SK-MEL-5 (cell line): ENCODE results near the gene MAN2A1. TPM values are rescaled to one million over a fixed set of nuclear protein-coding genes. Genes with fewer than 3 reads are reported as not detected.

ENCODE experiments used
- DNase-seq: peaks from one replicate; pipeline ENCODE4 v3.0.0-alpha.2; 2016; ENCODE audit warnings: low read depth, low spot score
- in situ Hi-C: cut with HindIII; loops from 2 replicates; pipeline ENCODE4 v1.10.0; 2016; ENCODE audit warnings: low sequenced_read_pairs, high pct_unique_total_duplicates, low pct_unique_long_range_greater_than_20kb
- total RNA-seq: library from RNA; depleted of rRNA; stranded (reverse); fragments of >200 nt; shearing (Covaris generic); gene quantifications from 2 replicates; pipeline ENCODE4 v1.2.3, GENCODE V29; 2014

The MAN2A1 gene
- total RNA-seq, 1 experiment from 2014 or later: 14.7 TPM

DNA sequence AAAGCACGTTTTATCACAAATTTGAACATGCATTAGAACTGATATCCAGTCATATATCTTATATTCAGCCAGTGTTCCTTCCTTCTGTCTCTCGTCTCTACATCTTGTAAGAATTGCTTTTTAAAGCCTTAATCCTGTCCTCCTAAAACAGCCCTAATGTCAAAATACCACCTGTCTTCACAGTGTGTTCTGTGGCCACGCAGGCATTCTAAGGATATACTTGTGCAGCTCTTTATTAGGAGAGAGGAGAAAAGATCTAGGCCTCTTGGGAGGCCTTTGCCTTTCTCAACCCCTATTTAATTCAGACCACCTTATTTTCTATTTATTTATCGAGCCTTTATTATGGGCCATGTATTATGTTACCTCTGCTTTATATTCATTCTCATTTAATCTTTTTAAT, 78.3 kb downstream of the MAN2A1 start:
- DNase-seq: no peak
- in situ Hi-C loops: no loop called here

DNA sequence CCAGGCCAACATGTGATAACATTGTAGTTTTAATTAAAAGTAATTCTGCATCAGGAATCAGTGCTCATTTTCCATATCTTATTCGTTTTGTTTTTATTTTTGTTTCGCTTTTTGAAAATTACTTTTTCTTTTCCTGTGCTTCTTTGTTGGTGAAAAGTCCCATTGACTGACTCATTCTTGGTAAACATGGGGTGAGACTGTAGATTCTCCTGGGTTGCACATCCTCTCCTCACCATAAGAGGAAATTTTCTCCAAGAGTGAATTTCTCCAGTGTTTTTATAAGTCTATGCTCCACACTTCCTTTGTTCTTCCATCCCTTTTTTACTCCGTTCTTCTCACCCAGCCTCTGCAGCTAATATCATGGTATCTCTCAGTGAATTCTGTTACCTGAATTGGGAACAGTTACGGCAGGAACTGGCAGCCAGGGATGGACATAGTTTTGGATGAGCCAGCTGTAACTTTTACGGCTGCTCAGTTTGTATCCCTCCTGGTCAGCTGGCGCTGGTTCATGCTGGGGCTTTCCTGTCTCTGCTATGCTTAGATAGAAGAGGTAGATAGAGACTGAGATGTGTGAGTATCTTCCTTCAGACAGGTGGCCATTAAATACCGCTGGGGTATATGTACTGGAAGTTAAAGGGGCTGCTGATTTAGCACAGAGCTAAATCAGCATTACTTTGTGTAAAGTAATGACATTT, 80.0 kb downstream of the MAN2A1 start:
- no peak for DNase-seq
- in situ Hi-C loops: no loop called here

DNA sequence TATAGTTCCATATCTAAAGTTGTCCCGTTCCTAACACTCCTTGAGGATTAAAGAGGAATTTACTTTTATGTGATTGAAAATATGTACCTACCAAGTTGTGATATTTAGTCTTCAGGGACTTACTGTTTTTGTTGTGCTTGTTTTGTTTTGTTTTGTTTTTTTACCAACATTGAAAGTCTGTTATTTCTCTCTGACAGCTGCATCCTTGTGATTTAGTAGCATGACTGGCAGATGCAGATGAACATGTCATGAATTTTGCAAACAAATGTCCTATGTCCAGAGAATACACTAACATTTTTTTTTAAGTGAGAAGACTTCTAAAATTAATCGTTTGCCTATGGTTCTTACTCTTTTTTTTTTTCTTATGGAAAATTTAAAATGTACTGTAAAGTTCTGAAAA, 85.4 kb downstream of the MAN2A1 start:
- DNase-seq: no peak
- in situ Hi-C loops: no loop called here

DNA sequence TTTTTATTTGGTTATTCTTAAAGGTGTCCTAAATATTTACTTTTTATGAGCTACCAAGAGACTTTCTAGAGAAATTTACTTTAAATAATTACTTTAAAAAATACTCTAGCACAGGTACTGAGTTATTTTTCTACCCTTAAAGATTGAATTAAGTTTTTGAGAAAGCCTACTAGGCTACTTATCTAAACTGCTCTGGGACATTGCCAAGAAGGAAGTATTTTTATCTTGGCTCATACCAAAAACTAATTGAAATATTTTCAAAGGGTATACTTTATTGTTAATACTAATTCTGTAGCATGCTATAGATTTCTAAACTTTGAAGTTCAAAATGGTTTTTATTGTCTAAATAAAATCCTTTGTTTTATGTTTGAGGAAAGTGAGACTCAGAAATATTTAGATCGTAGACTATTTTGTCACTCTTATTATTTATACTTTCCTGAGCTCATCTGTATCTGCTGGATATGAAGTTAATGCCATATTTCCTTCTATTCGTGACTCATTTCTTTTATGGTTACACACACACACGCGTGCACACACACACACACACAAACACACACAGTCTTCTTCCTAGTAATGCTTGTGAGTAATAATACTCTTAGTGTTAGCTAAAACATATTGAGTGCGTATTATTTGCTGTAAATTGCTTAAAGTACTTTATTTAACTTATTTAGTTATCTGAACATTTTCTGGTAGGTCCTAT, 89.5 kb downstream of the MAN2A1 start:
- in situ Hi-C loops: no loop called here
- DNase-seq: no peak

DNA sequence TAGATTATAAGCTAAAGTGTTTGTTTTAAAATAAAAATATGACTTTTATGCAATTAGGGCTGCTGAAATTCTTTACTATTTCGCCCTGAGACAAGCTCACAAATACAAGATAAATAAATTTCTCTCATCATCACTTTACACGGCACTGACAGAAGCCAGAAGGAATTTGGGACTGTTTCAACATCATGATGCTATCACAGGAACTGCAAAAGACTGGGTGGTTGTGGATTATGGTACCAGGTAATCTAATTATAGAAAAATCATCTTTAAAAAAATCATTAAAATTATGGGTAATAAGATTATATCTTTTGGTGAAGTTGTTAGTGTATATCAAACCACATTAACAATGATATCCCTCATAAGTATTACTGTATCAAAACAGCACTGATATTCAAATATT, 95.0 kb downstream of the MAN2A1 start:
- DNase-seq: no peak
- in situ Hi-C loops: no loop called here

DNA sequence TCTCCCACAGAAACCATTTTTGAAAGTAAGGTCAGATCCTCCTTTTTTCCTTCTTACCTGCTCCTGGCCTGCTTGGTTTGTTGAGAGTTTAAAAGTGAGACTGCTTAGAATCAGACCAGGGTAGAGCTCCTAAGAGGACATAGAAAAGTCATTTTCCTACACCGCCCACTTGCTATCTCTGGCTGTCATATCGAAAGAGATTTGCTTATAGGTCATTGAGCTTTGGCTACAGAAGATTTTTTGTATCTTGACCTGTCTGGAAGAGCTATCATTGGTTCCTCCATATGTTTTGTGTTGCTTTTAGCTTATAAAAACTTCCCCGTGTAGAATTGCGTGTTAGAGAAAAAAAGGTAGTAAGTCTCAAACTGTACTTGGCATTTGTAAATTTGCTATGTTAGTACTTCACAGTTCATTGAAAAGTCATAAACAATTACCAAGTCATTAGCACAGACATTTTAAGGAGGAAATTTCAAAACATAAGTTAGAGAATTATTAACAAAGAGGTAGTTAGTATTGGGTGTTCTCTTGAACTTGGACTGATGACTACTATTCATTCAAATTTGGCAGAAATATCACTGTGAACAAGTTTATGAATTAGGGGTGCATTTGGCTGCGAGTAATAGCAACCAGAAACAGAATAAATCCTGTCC, 96.6 kb downstream of the MAN2A1 start:
- in situ Hi-C loops: no loop called here
- DNase-seq: no peak

DNA sequence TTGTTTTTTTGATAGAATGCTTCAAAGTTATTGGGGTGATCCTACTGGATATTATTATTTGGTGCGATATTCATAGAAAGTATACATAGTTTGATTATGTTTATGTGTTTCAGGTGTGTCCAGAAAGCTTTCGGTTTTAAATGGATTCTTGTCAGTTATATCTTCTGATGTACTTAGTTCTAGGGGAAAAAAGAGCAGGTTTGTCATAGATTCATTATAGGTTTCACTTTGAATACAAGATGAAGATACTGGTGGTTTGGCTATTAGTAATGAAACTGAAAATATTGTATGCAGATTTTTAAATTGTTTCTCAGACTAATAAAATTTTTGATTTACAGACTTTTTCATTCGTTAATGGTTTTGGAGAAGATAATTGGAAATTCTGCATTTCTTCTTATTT, 98.9 kb downstream of the MAN2A1 start:
- in situ Hi-C loops: no loop called here
- DNase-seq: no peak

DNA sequence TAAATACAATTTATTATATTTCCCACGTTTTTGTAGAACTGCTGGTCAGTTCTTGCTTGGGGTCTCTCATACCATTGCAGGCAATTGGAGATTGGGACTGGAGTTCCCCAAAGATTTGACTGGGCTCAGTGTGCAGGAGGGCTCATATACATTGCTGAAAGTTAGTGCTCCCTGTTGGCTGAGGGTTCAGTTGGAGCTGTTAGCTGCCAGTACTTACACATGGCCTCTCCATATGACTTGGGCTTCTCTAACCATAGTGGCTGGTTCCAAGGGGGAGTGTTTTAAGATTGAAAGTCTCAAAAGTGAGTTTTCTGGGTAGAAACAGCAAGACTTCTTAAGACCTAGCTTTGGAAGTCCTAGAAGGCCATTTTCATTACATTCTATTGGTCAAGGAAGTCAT, 102.9 kb downstream of the MAN2A1 start:
- in situ Hi-C loops: no loop called here
- DNase-seq: no peak

DNA sequence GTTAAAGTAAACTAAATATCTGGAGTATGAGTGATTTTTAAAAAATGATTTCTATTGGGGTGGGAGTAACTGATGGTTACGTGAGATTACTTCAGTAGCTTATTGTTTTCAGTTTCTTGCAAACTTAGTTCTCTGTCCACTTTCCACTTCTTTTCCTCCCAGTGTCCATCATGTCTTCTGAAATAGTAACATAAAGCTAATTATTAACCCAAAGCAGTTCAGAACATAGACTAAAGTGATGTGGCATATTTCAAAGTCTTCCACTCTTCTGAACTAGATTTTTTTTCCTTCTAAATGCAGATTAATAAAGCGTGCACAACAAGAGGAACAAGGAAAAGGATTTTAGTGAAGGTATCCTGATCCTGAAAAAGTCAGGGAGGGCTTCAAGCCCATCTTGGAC, 114.1 kb downstream of the MAN2A1 start:
- in situ Hi-C loops: no loop called here

DNA sequence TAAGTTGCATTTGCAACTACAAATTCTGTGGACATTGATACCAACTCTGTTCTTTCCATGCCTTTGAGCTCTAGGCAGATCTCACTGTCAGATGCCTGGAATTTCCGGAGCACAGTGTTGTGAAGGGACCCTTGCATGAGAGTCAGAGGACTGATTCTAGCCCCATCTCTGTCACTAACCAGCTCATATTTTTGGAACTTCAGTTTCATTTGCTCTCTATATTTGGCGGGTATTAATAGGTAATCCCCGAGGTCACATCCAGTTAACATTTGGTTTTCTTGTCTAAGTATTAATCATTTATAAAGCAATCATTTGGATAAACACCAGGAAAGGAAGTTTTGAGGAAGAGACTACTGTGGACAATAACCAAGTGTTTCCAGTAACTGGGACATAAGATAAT, 115.7 kb downstream of the MAN2A1 start:
- DNase-seq: no peak
- in situ Hi-C loops: no loop called here

More for the DNA sequence above, 114.1 kb downstream of the MAN2A1 start:
- DNase-seq: no peak

DNA sequence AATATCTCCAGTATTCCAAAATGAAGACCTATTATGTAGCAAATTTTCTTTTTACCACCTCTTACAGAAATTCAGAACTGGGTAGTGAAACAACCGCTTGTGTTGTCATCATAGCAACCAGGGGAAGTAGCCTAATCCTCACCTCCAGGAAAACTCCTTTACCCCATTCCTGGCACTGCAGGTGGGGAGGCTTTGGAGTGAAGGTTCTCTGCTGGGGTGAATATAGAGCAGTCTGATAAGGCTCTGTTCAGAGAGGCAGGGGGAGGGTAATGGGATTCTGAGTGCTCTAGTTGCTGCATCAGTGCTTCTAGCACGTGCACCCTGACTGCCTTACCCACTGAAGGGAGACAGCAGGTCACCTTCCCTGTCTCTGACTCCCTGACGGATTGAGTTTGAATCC, 116.2 kb downstream of the MAN2A1 start:
- in situ Hi-C loops: no loop called here
- no peak for DNase-seq

DNA sequence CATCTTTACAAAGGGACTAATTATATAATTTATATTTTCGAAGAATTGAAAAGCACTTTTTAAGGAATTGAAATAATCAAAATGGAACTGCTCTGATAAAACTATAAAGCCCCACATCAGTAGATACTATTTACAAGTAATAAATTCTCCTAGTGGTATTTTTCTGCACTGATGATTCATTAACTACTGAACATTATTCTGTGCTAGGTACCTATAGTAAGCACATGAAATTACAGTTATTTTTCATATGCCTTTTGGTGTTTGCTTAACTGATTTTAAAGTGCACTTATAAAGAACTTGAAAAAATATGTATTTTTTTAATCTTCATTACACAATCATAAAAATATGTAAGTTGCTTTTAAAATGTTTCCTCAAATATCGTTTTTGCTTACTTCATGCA, 123.0 kb downstream of the MAN2A1 start:
- in situ Hi-C loops: no loop called here
- no peak for DNase-seq

DNA sequence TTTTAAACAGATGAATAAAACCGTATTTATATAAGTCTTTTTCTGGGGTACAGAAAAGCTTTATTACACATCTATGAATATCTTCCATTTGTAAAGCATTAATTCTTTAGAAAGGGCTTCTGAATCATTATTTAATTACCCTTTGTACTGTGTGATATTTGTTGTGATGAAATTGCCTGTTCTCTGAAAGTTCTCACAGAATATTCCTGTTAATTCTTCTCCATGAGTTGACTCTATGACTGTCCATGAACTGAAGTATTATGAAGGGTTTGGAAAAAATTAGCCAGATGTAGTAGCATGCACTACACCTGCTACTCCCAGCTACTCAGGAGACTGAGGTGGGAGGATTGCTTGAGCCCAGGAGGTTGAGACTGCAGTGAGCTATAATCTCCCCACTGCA, 127.0 kb downstream of the MAN2A1 start:
- DNase-seq: no peak
- in situ Hi-C loops: no loop called here

DNA sequence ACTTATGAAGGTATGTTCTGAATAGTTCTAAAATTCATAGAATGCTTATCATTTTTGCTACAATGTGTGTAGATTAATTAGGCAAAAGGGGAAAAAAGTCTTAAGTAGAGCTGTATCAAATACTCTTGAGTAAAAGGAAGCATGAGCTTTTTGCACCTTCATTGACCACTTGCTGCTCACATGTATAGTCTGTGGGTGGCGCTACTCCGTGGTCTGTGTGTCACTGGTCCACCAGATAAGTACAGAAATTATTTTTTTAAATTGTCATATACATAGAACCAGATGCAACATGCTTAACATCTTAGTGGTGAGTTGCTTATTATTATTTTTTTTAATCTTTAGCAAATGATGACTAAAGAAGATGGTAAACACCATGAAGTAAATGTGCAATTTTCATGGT, 130.2 kb downstream of the MAN2A1 start:
- in situ Hi-C loops: no loop called here
- DNase-seq: peak; percentile 13

DNA sequence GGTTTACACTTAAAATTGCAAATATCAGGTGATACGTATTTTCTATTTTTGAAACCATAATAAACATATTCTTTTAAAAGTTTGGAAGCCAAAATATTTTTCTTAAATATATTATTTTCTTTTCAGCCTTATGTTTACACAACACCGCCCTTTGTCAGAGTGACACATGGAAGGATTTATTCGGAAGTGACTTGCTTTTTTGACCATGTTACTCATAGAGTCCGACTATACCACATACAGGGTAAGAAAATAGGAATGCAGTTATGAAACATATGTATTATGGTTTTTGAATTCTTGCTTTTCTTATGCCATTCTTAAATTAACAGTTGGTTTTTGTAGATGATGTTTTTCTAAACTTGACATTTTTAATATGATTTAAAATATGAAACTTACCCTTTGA, 133.9 kb downstream of the MAN2A1 start:
- DNase-seq: no peak
- in situ Hi-C loops: no loop called here

DNA sequence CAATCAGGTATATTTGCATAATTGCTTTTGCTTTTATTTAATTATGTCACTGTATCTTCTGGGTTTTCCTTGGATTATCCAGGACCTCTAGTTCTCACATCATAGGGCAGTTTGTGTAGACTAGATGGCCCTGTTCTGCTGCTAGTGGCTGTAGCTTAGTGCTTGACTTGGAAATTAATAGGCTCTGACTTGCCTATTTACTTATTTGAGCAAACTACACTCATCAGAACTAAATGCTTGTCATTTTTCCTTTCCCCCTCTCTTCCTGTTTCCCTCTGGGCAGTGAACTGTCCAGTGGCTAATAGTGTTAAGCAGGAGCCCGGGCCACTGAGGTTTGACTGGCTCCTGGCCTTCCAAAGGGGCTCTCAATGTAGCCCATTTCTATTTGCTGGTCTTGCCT, 135.7 kb downstream of the MAN2A1 start:
- DNase-seq: no peak
- in situ Hi-C loops: no loop called here

DNA sequence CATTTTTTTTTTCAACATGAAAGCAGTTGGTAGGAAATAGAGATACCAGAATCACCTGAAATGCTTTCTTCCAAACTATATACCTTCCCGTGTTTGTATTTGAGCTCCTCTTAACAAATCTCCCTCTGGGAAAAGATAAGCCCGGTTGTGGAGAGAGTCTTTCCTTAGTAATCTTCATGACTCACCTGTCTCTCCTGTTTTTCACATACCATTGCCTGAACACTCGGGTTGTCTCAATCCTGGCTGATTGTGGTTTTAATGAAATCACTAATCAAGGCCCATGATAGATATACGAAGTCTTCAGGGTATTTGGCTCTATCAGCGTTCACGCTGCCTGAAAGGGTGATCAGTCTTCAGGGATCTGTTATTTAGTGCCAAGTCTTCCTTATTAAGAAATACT, 136.7 kb downstream of the MAN2A1 start:
- no peak for DNase-seq
- in situ Hi-C loops: no loop called here

DNA sequence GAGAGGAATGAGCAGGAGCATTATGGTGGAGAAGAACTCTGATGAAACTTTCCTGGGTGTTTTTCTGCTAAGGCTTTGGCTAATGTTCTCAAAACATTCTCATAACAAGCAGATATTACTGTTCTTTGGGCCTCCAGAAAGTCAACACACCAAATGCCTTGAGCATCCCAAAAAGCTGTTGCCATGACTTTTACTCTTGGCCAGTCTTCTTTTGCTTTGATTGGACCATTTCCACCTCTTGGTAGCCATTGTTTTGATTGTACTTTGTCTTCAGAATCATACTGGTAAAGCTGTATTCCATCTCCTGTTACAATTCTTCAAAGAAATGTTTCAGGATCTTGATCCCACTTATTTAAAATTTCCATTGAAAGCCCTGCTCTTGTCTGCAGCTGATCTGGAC, 139.6 kb downstream of the MAN2A1 start:
- DNase-seq: no peak
- in situ Hi-C loops: no loop called here

DNA sequence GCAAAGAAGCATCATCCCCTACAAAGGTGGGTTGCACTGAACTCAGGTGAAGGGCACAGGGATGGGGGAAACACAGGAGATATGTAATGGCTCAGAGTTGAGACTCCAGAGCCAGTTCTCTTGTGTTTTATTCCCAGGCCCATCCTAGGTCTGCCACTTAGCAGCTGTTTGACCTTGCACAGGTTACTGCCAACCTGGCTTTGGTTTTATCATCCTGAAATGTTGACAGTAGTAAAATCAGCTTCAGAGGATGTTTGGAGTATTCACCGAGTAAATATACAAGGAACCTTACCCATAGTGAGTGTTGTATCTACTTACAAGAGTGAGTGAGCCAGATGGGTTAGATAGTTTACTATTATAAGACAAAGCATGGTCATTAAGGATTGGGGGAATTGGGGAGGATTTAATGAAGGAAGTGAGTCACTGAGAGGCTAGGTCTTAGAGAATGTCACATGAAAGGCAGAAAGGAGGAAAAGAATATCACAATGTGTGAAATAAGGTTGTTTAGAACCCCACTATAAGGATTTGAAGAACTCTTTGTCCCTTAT, 141.3 kb downstream of the MAN2A1 start:
- in situ Hi-C loops: no loop called here
- DNase-seq: no peak
